ENCODE data around the gene ALKBH6. TPM values are rescaled to one million over a fixed set of nuclear protein-coding genes. Genes with fewer than 3 reads are reported as not detected.

Gene ALKBH6
- total and polyA plus RNA-seq, 9 of the 15 experiments (the other 6 are each of a cell fraction or from before 2014, with no cell fraction given) = 0.67 to 62.0 (median 34.5) TPM

DNA sequence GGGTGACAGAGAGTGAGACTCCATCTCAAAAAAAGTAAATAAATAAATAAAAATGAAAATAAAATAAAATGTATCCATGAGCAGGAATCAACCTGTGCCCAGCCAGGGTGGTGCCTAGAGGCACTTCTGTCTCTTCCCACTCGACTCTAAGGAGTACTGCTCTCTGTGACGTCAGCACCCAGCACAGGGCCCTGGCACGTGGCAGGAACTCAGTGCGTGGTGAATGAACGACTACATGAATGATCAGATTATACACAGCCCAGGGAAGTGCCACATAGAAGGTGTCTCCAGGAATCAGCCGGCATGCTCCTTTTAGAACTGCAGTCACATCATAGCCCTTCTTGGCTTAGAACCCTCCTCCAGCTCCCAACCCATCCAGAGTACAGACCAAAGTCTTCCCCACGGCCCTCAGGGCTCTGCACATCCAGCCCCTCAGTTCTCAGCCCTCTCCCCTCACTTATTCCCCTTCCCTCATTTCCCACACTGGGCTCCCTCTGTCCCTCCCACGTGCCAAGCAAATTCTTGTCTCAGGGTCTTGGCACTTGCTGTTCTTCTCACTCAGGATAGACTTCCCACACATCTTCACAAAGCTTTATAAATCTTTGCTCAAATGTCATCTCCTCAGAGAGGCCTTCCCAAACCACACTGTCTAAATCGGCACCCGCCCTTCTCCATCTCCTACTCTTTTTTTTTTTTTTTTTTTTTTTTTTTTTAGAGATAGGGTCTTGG is 14.5 kb upstream of the ALKBH6 start:
- ChIA-PET CTCF (ENCODE audit: low intra/inter-chr PET ratio) (no interaction called here), POLR2A (no interaction called here)
- Histone ChIP-seq H3K9me1 (ENCODE audit: control insufficient read depth, insufficient read depth, low read length) (no peaks in the 10 kb centered on the region), H3K79me2 (ENCODE audit: control insufficient read depth, insufficient read depth, low read length) (no peaks in the 10 kb centered on the region), H3K36me3 (ENCODE audit: control insufficient read depth, insufficient read depth, low read length) (peaks cover 39% of the 10 kb centered on the region; the same call in 2 of the 3 replicates), H3K4me1 (replicated peaks in 1 of 2; ENCODE audit: control insufficient read depth in 2 of 2, insufficient read depth in 2 of 2, low read length in 2 of 2) (peaks cover 0 to 17% of the 10 kb centered on the region in 2 experiments; a peak in 2 of 5 replicates), H3K27ac (ENCODE audit: extremely low read depth, low read depth, low read length) (no peak overlapping the region), H3K9ac (ENCODE audit: insufficient read depth in 1 of 2, low read depth in 2 of 2, low read length in 2 of 2) (no peak overlapping the region), H2AFZ (ENCODE audit: low read depth, low read length) (no peak overlapping the region), H3K4me2 (ENCODE audit: insufficient read depth, low read length) (no peak overlapping the region), H3K27me3 (ENCODE audit: control insufficient read depth in 2 of 2, insufficient read depth in 2 of 2, low read length in 2 of 2) (no peaks in the 10 kb centered on the region), H3K4me3 (no peak overlapping the region), H4K20me1 (replicated peaks; ENCODE audit: control insufficient read depth, insufficient read depth, low read length) (no peaks in the 10 kb centered on the region), H3K9me3 (replicated peaks; ENCODE audit: control insufficient read depth, insufficient read depth, low read depth, low read length) (no peaks in the 10 kb centered on the region)
- FAIRE-seq (no peak), ATAC-seq (no peak), DNase-seq (ENCODE audit: extremely low read depth in 1 of 4, low spot score in 3 of 4) (no peak)
- in situ Hi-C loops (cut with MboI) (no loop called here), intact Hi-C loops (cut with micrococcal nuclease) (no loop called here)
- TF ChIP-seq RBM17 (IDR thresholded peaks at IDR 0.05; ENCODE audit: borderline replicate concordance, low read depth, low read length) (no peak), ZNF143 (CRISPR knock-in tag; IDR thresholded peaks at IDR 0.05) (no peak), MYNN (IDR thresholded peaks at IDR 0.05) (no peak), MYNN (CRISPR knock-in tag; IDR thresholded peaks at IDR 0.05) (no peak), MAZ (CRISPR knock-in tag; conservative IDR thresholded peaks at IDR 0.05 in 1 of 2, IDR thresholded peaks at IDR 0.05 in 1 of 2) (no peak), CREB5 (CRISPR knock-in tag; IDR thresholded peaks at IDR 0.05) (no peak), SMAD1 (IDR thresholded peaks at IDR 0.05; ENCODE audit: low read depth, low read length, partially characterized antibody) (no peak), DACH1 (IDR thresholded peaks at IDR 0.05; ENCODE audit: partially characterized antibody) (no peak)
- TF ChIP-seq, protein P1, sequence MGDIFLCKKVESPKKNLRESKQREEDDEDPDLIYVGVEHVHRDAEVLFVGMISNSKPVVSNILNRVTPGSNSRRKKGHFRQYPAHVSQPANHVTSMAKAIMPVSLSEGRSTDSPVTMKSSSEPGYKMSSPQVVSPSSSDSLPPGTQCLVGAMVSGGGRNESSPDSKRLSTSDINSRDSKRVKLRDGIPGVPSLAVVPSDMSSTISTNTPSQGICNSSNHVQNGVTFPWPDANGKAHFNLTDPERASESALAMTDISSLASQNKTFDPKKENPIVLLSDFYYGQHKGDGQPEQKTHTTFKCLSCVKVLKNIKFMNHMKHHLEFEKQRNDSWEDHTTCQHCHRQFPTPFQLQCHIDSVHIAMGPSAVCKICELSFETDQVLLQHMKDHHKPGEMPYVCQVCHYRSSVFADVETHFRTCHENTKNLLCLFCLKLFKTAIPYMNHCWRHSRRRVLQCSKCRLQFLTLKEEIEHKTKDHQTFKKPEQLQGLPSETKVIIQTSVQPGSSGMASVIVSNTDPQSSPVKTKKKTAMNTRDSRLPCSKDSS (IDR thresholded peaks at IDR 0.05; ENCODE audit: low read depth, partially characterized antibody) = no peak
- TF ChIP-seq, protein P2, sequence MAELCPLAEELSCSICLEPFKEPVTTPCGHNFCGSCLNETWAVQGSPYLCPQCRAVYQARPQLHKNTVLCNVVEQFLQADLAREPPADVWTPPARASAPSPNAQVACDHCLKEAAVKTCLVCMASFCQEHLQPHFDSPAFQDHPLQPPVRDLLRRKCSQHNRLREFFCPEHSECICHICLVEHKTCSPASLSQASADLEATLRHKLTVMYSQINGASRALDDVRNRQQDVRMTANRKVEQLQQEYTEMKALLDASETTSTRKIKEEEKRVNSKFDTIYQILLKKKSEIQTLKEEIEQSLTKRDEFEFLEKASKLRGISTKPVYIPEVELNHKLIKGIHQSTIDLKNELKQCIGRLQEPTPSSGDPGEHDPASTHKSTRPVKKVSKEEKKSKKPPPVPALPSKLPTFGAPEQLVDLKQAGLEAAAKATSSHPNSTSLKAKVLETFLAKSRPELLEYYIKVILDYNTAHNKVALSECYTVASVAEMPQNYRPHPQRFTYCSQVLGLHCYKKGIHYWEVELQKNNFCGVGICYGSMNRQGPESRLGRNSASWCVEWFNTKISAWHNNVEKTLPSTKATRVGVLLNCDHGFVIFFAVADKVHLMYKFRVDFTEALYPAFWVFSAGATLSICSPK (IDR thresholded peaks at IDR 0.05; ENCODE audit: borderline replicate concordance) = no peak
- TF ChIP-seq, protein P3, sequence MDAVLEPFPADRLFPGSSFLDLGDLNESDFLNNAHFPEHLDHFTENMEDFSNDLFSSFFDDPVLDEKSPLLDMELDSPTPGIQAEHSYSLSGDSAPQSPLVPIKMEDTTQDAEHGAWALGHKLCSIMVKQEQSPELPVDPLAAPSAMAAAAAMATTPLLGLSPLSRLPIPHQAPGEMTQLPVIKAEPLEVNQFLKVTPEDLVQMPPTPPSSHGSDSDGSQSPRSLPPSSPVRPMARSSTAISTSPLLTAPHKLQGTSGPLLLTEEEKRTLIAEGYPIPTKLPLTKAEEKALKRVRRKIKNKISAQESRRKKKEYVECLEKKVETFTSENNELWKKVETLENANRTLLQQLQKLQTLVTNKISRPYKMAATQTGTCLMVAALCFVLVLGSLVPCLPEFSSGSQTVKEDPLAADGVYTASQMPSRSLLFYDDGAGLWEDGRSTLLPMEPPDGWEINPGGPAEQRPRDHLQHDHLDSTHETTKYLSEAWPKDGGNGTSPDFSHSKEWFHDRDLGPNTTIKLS (IDR thresholded peaks at IDR 0.05; ENCODE audit: borderline replicate concordance, low read depth) = no peak
- WGBS (ENCODE audit: insufficient coverage, low coverage, missing lambda C conversion rate) = 71% methylated on average over 10 of the region's 10 CpGs
- no TSS peak for BruUV-seq (replicated peaks)

Measured in K562 (cell line).